ENCODE measurements around the gene C1orf56. TPM values are rescaled to one million over a fixed set of nuclear protein-coding genes. Genes with fewer than 3 reads are reported as not detected.

Gene C1orf56
- total RNA-seq, 2 donors from 2014 or later, result 17.3 to 17.7 TPM

DNA sequence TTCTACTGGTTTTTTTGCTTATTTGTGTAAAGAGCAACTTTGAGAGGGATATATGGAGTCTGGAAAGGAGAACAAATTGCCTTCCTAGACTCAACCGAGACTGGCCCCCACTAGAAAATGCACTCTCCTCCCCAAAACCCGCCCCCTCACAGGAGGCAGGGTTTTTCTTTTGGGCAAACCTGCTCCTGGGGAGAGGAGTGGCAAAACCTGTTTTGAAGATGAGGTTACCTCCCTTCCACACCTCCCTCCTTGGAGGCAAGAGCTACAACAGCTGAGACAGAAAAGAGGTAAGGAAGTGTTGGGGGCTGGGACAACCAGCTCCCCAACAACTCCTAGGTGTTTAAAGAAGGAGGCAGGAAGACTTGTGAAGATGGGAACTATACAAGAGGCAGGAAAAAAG, 11.2 kb upstream of the C1orf56 start, which contains the start of gene BNIPL:
BNIPL (plus strand) TSS at position 231 of the 400 bp plus-strand sequence; CDS start at position 371, 140 bp downstream.
- TF ChIP-seq, protein P1, sequence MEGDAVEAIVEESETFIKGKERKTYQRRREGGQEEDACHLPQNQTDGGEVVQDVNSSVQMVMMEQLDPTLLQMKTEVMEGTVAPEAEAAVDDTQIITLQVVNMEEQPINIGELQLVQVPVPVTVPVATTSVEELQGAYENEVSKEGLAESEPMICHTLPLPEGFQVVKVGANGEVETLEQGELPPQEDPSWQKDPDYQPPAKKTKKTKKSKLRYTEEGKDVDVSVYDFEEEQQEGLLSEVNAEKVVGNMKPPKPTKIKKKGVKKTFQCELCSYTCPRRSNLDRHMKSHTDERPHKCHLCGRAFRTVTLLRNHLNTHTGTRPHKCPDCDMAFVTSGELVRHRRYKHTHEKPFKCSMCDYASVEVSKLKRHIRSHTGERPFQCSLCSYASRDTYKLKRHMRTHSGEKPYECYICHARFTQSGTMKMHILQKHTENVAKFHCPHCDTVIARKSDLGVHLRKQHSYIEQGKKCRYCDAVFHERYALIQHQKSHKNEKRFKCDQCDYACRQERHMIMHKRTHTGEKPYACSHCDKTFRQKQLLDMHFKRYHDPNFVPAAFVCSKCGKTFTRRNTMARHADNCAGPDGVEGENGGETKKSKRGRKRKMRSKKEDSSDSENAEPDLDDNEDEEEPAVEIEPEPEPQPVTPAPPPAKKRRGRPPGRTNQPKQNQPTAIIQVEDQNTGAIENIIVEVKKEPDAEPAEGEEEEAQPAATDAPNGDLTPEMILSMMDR (IDR thresholded peaks at IDR 0.05), result no peak
- TF ChIP-seq POLR2AphosphoS5 (IDR thresholded peaks at IDR 0.05) (no peak), POLR2A (IDR thresholded peaks at IDR 0.05) (no peak)
- no peaks in the 10 kb centered on the region for H3K36me3 ChIP-seq
- intact Hi-C loops (cut with DNase I), result no loop called here
- H3K4me1 ChIP-seq (replicated peaks), result no peaks in the 10 kb centered on the region
- peak; percentile 22 for DNase-seq (ENCODE audit: low spot score)
- 40% methylated on average over 2 of the region's 2 CpGs for WGBS
- peak within 1 kb of the TSS in 1 of 2 donors; percentile 20 for H3K4me3 ChIP-seq
- H3K27ac ChIP-seq, result peak within 1 kb of the TSS in 1 of 2 donors; percentile 43
- H3K27me3 ChIP-seq (replicated peaks; ENCODE audit: insufficient read depth), result no peaks in the 10 kb centered on the region
- no peaks in the 10 kb centered on the region for H3K9me3 ChIP-seq

DNA sequence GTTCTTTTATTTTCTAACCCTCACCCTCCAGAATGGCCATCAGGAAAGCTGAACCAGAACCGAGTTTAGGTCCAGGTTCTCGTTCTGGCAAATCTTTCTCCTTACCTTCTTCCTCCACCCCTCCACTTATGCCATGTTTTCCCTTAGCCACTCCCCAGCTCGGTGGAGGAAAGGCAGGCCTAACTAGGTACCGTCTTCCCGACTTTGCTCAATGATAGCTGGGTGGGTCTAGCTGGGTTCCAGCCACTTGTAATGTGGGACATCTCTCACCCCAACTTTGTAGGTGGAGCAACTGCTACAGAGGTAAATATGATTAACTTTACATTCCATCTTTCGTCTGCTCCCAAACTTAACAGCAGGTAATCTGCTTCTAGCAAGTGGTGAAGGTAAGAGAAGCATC, 10.5 kb upstream of the C1orf56 start:
- WGBS, result 65% methylated on average over 6 of the region's 6 CpGs
- Histone ChIP-seq H3K27ac (peak overlapping the region in 1 of 2 donors; percentile 43), H3K4me3 (peak overlapping the region in 1 of 2 donors; percentile 20), H3K27me3 (replicated peaks; ENCODE audit: insufficient read depth) (no peaks in the 10 kb centered on the region), H3K36me3 (no peaks in the 10 kb centered on the region), H3K9me3 (no peaks in the 10 kb centered on the region), H3K4me1 (replicated peaks) (no peaks in the 10 kb centered on the region)
- no peak for DNase-seq (ENCODE audit: low spot score)
- no peak for TF ChIP-seq POLR2A (IDR thresholded peaks at IDR 0.05)
- TF ChIP-seq POLR2AphosphoS5 (IDR thresholded peaks at IDR 0.05), result no peak
- TF ChIP-seq, protein P1 (IDR thresholded peaks at IDR 0.05), result no peak
- intact Hi-C loops (cut with DNase I), result no loop called here

DNA sequence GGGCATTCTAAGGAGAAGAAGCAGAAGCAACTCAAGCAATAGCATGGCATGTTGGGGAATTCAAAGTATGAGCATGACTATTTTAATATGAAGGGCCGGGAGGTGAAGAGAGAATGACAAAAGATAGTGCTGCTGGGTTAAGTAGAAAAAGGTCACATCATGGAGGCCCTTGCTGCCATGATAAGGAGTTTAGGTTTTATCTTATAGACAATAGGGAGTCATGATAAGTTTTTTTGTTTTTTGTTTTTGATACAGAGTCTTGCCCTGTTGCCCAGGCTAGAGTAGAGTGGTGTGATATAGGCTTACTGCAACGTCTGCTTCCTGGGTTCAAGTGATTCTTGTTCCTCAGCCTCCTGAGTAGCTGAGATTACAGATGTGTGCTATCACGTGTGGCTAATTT, 8.0 kb upstream of the C1orf56 start:
- TF ChIP-seq, protein P1 (IDR thresholded peaks at IDR 0.05), result no peak
- TF ChIP-seq POLR2A (IDR thresholded peaks at IDR 0.05), result no peak
- no peak for TF ChIP-seq POLR2AphosphoS5 (IDR thresholded peaks at IDR 0.05)
- Histone ChIP-seq H3K9me3 (no peaks in the 10 kb centered on the region), H3K4me1 (replicated peaks) (no peaks in the 10 kb centered on the region), H3K27ac (no peak overlapping the region), H3K4me3 (no peak overlapping the region), H3K36me3 (no peaks in the 10 kb centered on the region), H3K27me3 (replicated peaks; ENCODE audit: insufficient read depth) (no peaks in the 10 kb centered on the region)
- intact Hi-C loops (cut with DNase I), result no loop called here
- 97% methylated on average over 3 of the region's 3 CpGs for WGBS
- DNase-seq (ENCODE audit: low spot score), result no peak

DNA sequence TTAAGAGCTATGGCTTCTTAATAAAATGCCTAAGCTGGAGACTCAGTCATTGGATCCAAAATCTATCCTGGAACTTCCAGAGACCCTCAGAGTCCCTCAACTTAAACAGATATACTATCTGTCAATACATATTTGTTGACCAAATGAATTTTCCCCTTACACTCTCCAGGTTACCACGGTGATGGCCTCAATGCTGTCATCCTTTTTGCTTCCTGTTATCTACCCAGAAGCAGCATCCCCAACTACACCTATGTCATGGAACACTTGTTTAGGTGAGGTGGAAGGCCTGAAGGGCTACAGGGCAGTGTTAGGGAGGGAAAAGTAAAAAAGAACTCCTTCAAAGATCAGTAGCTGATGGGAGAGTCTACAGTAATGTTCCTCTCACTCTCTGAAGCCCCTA, 4.4 kb upstream of the C1orf56 start:
- TF ChIP-seq, protein P1 (IDR thresholded peaks at IDR 0.05), result no peak
- TF ChIP-seq POLR2AphosphoS5 (IDR thresholded peaks at IDR 0.05), result no peak
- H3K27ac ChIP-seq, result no peak overlapping the region
- H3K4me1 ChIP-seq (replicated peaks), result no peaks in the 10 kb centered on the region
- intact Hi-C loops (cut with DNase I), result no loop called here
- no peaks in the 10 kb centered on the region for H3K27me3 ChIP-seq (replicated peaks; ENCODE audit: insufficient read depth)
- DNase-seq (ENCODE audit: low spot score), result no peak
- H3K36me3 ChIP-seq, result no peaks in the 10 kb centered on the region
- no peak overlapping the region for H3K4me3 ChIP-seq
- whole genome bisulfite sequencing, result 97% methylated on average over 1 of the region's 1 CpG
- no peaks in the 10 kb centered on the region for H3K9me3 ChIP-seq

DNA sequence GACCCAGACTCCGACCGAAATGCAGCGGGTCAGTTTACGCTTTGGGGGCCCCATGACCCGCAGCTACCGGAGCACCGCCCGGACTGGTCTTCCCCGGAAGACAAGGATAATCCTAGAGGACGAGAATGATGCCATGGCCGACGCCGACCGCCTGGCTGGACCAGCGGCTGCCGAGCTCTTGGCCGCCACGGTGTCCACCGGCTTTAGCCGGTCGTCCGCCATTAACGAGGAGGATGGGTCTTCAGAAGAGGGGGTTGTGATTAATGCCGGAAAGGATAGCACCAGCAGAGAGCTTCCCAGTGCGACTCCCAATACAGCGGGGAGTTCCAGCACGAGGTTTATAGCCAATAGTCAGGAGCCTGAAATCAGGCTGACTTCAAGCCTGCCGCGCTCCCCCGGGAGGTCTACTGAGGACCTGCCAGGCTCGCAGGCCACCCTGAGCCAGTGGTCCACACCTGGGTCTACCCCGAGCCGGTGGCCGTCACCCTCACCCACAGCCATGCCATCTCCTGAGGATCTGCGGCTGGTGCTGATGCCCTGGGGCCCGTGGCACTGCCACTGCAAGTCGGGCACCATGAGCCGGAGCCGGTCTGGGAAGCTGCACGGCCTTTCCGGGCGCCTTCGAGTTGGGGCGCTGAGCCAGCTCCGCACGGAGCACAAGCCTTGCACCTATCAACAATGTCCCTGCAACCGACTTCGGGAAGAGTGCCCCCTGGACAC, 534 bp downstream of the C1orf56 start:
- WGBS, result under 1% methylated on average over 48 of the region's 48 CpGs
- DNase-seq (ENCODE audit: low spot score), result peak; percentile 70
- Histone ChIP-seq H3K27ac (peak overlapping the region; percentile 94 to 97), H3K4me1 (replicated peaks) (no peaks in the 10 kb centered on the region), H3K9me3 (no peaks in the 10 kb centered on the region), H3K27me3 (replicated peaks; ENCODE audit: insufficient read depth) (no peaks in the 10 kb centered on the region), H3K36me3 (peaks cover 0 to 8% of the 10 kb centered on the region in 2 donors), H3K4me3 (peak overlapping the region; percentile 66 to 72)
- peak; percentile 39 for TF ChIP-seq POLR2A (IDR thresholded peaks at IDR 0.05)
- TF ChIP-seq, protein P1 (IDR thresholded peaks at IDR 0.05), result peak in 3 of 4 experiments; percentile 22 to 62 (median 58)
- TF ChIP-seq POLR2AphosphoS5 (IDR thresholded peaks at IDR 0.05), result peak; percentile 58
- intact Hi-C loops (cut with DNase I), result no loop called here

All from prostate gland (tissue), 2 donors.